Kidney (tissue), 14 donors: ENCODE measurements around the gene MIA. TPM values are rescaled to one million over a fixed set of nuclear protein-coding genes. Genes with fewer than 3 reads are reported as not detected.

ENCODE experiments used
- DNase-seq, 5 donors: peaks; one replicate each; pipeline ENCODE4 v3.0.0-alpha.2; 2013 to 2020
- FAIRE-seq: peaks from 2 replicates; lab custom pipeline; 2012; peaks lifted over from hg19 to GRCh38; lab: Jason Lieb, UNC
- H3K27ac ChIP-seq, 2 donors: one replicate each; pipeline ENCODE4 v1.7.0; 2013; ENCODE audit warnings: low read depth in 2 of 2, low read length in 2 of 2, inconsistent platforms in 1 of 2
- H3K27me3 ChIP-seq: one replicate; pipeline ENCODE4 v1.7.1; 2013; ENCODE audit warnings: low read length, inconsistent platforms; ENCODE audit not compliant: control insufficient read depth, insufficient read depth
- H3K36me3 ChIP-seq, 3 donors: one replicate each; pipeline versions ENCODE4 v1.7.0 to v1.7.1; 2013; ENCODE audit warnings: low read length in 3 of 3, control low read depth in 1 of 3, inconsistent platforms in 1 of 3; ENCODE audit not compliant: insufficient read depth in 3 of 3, control insufficient read depth in 2 of 3
- H3K4me1 ChIP-seq, 3 donors: one replicate each; pipeline versions ENCODE4 v1.7.0 to v1.7.1; 2013; ENCODE audit warnings: low read length in 3 of 3, inconsistent platforms in 1 of 3, low read depth in 1 of 3; ENCODE audit not compliant: control insufficient read depth in 2 of 3, insufficient read depth in 2 of 3
- H3K4me3 ChIP-seq, 3 donors: one replicate each; pipeline versions ENCODE4 v1.7.0 to v1.8.1; 2013; ENCODE audit warnings: low read length in 3 of 3, control low read depth in 1 of 3, inconsistent platforms in 1 of 3
- H3K9ac ChIP-seq, 3 donors: one replicate each; pipeline versions ENCODE4 v1.7.0 to v1.7.1; 2013; ENCODE audit warnings: low read length in 3 of 3, control low read depth in 1 of 3, inconsistent platforms in 1 of 3
- H3K9me3 ChIP-seq, 3 donors: one replicate each; pipeline versions ENCODE4 v1.7.0 to v1.7.1; 2013; ENCODE audit warnings: low read length in 3 of 3, control low read depth in 1 of 3, inconsistent platforms in 1 of 3; ENCODE audit not compliant: control insufficient read depth in 2 of 3, insufficient read depth in 1 of 3
- CTCF ChIP-seq: IDR thresholded peaks from 3 replicates; pipeline ENCODE4 v1.5.1; 2012; ENCODE audit warnings: mild to moderate bottlenecking, moderate library complexity, borderline replicate concordance; ENCODE audit not compliant: insufficient read depth; ENCODE audit errors: extremely low read depth
- intact Hi-C: fragments of 100-400 bp; cut with DNase I; formaldehyde crosslinking; loops from one replicate; pipeline ENCODE4 v1.11.1; 2022
- polyA plus RNA-seq: library from polyadenylated mRNA; stranded (reverse); fragments of 350-450 nt; fragmentation: Illumina TruSeq; extraction: RNeasy Lipid Tissue Mini Kit (QIAGEN cat#74804); gene quantifications from one replicate; pipeline ENCODE4 v1.2.3, GENCODE V29; 2014; ENCODE audit warnings: low read depth, low replicate concordance; ENCODE audit not compliant: insufficient read depth
- total RNA-seq: library from RNA; stranded (reverse); fragmentation: NEBNext Ultra II Directional; extraction: Animal tissue kit (Norgen Biotek cat#: 25700); gene quantifications from one replicate; pipeline ENCODE4 v1.2.1, GENCODE V29; 2021
- donor health status: control.
- donor health status: control.
- donor health status: control.
- donor health status: control.
- donor health status: control.
- donor health status: DM: yes; HTN: yes; CAD: no.
- donor health status: Normal renal cell carcinoma (clear cell type).

The MIA gene
- total and polyA plus RNA-seq, 2 donors from 2014 or later: 6.5 TPM; not detected in 1

- H3K9me3 ChIP-seq: no peaks in the 10 kb centered on the region
- no peak for DNase-seq
- H3K27me3 ChIP-seq: no peaks in the 10 kb centered on the region
- H3K36me3 ChIP-seq: no peaks in the 10 kb centered on the region
- H3K4me3 ChIP-seq: peak overlapping the region; percentile 64 to 99 (median 72)
- intact Hi-C loops: no loop called here
- TF ChIP-seq CTCF: no peak
- FAIRE-seq: no peak
- H3K9ac ChIP-seq: peak overlapping the region in 2 of 3 donors; percentile 2 to 11
- peak overlapping the region; percentile 96 to 99 for H3K27ac ChIP-seq
- peaks cover 0 to 10% (median 10%) of the 10 kb centered on the region in 3 donors for H3K4me1 ChIP-seq
Observed at GRCh38 chr19:40778706-40779284, 3.5 kb downstream of the MIA start.

- H3K36me3 ChIP-seq: peaks cover 0 to 3% (median 0%) of the 10 kb centered on the region in 3 donors
- intact Hi-C loops: no loop called here
- no peak for FAIRE-seq
- no peak overlapping the region for H3K4me3 ChIP-seq
- no peak overlapping the region for H3K27ac ChIP-seq
- TF ChIP-seq CTCF: no peak
- no peak overlapping the region for H3K9ac ChIP-seq
- H3K27me3 ChIP-seq: no peaks in the 10 kb centered on the region
- no peak for DNase-seq
- peaks cover 0 to 10% (median 10%) of the 10 kb centered on the region in 3 donors for H3K4me1 ChIP-seq
- no peaks in the 10 kb centered on the region for H3K9me3 ChIP-seq
Observed at GRCh38 chr19:40780582-40780981, 5.3 kb downstream of the MIA start.

GRCh38 chr19:40781140-40781539 is 5.8 kb downstream of the MIA start:
- FAIRE-seq (no peak), DNase-seq (no peak)
- Histone ChIP-seq H3K27ac (no peak overlapping the region), H3K4me3 (no peak overlapping the region), H3K36me3 (peaks cover 0 to 3% (median 0%) of the 10 kb centered on the region in 3 donors), H3K27me3 (no peaks in the 10 kb centered on the region), H3K9me3 (no peaks in the 10 kb centered on the region), H3K4me1 (peaks cover 0 to 10% (median 10%) of the 10 kb centered on the region in 3 donors), H3K9ac (no peak overlapping the region)
- intact Hi-C loops: no loop called here
- TF ChIP-seq CTCF: no peak
